Cardiac muscle cell (in vitro differentiated cells and primary cell): ENCODE measurements around the gene PPP4C. TPM values are rescaled to one million over a fixed set of nuclear protein-coding genes. Genes with fewer than 3 reads are reported as not detected.

Experiments
- DNase-seq, 2 donors: peaks; one replicate each; pipeline versions ENCODE4 v3.0.0 to v3.0.0-alpha.2; 2010 to 2017; ENCODE audit warnings: low read depth in 1 of 2, low spot score in 1 of 2
- H3K27ac ChIP-seq: fragments of 200-600 bp; sonication (generic); 2 replicates; pipeline ENCODE4 v1.5.1; 2016
- H3K27me3 ChIP-seq: fragments of 200-600 bp; sonication (generic); 2 replicates; pipeline ENCODE4 v1.6.0; 2016; ENCODE audit warnings: control low read depth
- H3K36me3 ChIP-seq: fragments of 200-600 bp; sonication (generic); 2 replicates; pipeline ENCODE4 v1.5.1; 2016; ENCODE audit warnings: control low read depth
- H3K4me1 ChIP-seq: fragments of 200-600 bp; sonication (generic); 2 replicates; pipeline ENCODE4 v1.8.1; 2017; ENCODE audit warnings: low read depth, mild to moderate bottlenecking, mixed run types
- H3K4me3 ChIP-seq: fragments of 200-600 bp; sonication (generic); 2 replicates; pipeline ENCODE4 v1.5.1; 2016; ENCODE audit warnings: mild to moderate bottlenecking
- H3K9me3 ChIP-seq: fragments of 200-600 bp; sonication (generic); 2 replicates; pipeline ENCODE4 v1.5.1; 2017; ENCODE audit warnings: low read depth, mild to moderate bottlenecking, control low read depth
- polyA plus RNA-seq: library from polyadenylated mRNA; unstranded; fragments of >200 nt; fragmentation: Nextera tagmentation; extraction: Ambion mirVana; gene quantifications from 2 replicates; pipeline ENCODE4 v1.2.1, GENCODE V29; 2016
- total RNA-seq: library from RNA; depleted of rRNA; stranded (reverse); fragments of >200 nt; gene quantifications from 2 replicates; pipeline ENCODE4 v1.2.3, GENCODE V29; 2016
- TF ChIP-seq, protein P1 (sequence below): IDR thresholded peaks from 2 replicates; pipeline ENCODE4 v1.5.1; 2012; ENCODE audit warnings: low read depth, mild to moderate bottlenecking, low read length

PPP4C gene
- total and polyA plus RNA-seq, 2 experiments from 2014 or later, result 94.3 to 217 TPM

GRCh38 chr16:30095166-30096078, 19.6 kb downstream of the PPP4C start:
- peak overlapping the region; percentile 37 for H3K4me3 ChIP-seq
- no peaks in the 10 kb centered on the region for H3K27me3 ChIP-seq
- peak overlapping the region; percentile 81 for H3K27ac ChIP-seq
- no peak for DNase-seq
- H3K4me1 ChIP-seq, result peaks cover 5% of the 10 kb centered on the region
- H3K36me3 ChIP-seq, result no peaks in the 10 kb centered on the region
- TF ChIP-seq, protein P1, sequence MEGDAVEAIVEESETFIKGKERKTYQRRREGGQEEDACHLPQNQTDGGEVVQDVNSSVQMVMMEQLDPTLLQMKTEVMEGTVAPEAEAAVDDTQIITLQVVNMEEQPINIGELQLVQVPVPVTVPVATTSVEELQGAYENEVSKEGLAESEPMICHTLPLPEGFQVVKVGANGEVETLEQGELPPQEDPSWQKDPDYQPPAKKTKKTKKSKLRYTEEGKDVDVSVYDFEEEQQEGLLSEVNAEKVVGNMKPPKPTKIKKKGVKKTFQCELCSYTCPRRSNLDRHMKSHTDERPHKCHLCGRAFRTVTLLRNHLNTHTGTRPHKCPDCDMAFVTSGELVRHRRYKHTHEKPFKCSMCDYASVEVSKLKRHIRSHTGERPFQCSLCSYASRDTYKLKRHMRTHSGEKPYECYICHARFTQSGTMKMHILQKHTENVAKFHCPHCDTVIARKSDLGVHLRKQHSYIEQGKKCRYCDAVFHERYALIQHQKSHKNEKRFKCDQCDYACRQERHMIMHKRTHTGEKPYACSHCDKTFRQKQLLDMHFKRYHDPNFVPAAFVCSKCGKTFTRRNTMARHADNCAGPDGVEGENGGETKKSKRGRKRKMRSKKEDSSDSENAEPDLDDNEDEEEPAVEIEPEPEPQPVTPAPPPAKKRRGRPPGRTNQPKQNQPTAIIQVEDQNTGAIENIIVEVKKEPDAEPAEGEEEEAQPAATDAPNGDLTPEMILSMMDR, result no peak
- no peaks in the 10 kb centered on the region for H3K9me3 ChIP-seq

GRCh38 chr16:30096105-30096861, 20.5 kb downstream of the PPP4C start, which contains the start of gene YPEL3:
TSS of gene YPEL3 (minus strand) at chr16:30096213. CDS start at chr16:30095482, 731 bp downstream.
- Histone ChIP-seq H3K4me3 (peak within 1 kb of the TSS; percentile 37), H3K36me3 (no peaks in the 10 kb centered on the region), H3K4me1 (peaks cover 5% of the 10 kb centered on the region), H3K27me3 (no peaks in the 10 kb centered on the region), H3K27ac (peak within 1 kb of the TSS; percentile 81), H3K9me3 (no peaks in the 10 kb centered on the region)
- peak; percentile 91 to 95 for DNase-seq
- TF ChIP-seq, protein P1, result no peak

DNA sequence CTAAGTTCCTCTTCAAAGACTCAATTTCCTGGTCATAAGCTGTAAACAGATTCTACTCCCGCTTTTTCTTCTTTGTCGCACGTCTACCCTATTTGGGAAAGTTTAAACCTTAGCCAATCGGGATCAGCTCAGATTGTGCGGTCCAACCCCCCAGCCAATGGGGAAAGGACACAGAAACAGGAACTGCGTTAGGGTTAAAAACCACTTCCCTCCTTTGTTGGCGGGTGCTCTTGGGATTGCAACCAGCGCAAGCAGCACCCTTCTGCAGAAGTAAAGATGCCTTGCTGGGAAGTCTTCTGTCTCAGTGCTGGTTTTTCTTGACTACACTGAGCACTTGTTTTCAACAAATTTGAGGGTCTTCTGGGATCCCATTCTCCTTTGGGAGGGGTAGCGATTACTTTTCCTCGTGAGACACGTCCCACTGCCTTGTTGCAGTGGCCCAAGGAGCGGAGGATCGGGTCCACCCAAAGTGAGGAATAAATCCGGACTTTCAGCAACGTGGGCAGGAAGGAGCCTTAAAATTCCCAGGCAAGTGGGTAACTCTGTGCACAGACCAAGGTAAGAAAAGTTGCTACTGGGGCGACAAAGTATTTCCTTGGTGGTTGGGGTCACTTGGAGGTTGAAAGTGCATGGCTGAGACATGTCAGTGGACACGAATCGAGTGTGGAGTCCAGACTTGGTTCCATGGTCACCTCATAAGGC, 21.2 kb downstream of the PPP4C start:
- no peaks in the 10 kb centered on the region for H3K9me3 ChIP-seq
- no peaks in the 10 kb centered on the region for H3K36me3 ChIP-seq
- H3K27ac ChIP-seq, result peak overlapping the region; percentile 61
- no peaks in the 10 kb centered on the region for H3K27me3 ChIP-seq
- H3K4me1 ChIP-seq, result peaks cover 5% of the 10 kb centered on the region
- no peak overlapping the region for H3K4me3 ChIP-seq
- DNase-seq, result no peak
- TF ChIP-seq, protein P1, result no peak

- no peaks in the 10 kb centered on the region for H3K27me3 ChIP-seq
- H3K4me3 ChIP-seq, result no peak overlapping the region
- peaks cover 2% of the 10 kb centered on the region for H3K36me3 ChIP-seq
- no peaks in the 10 kb centered on the region for H3K9me3 ChIP-seq
- H3K27ac ChIP-seq, result no peak overlapping the region
- TF ChIP-seq, protein P1, result no peak
- DNase-seq, result no peak
- H3K4me1 ChIP-seq, result no peaks in the 10 kb centered on the region
Measured at GRCh38 chr16:30104090-30104489, 28.3 kb downstream of the PPP4C start.

- DNase-seq, result no peak
- H3K36me3 ChIP-seq, result peaks cover 2% of the 10 kb centered on the region
- H3K4me1 ChIP-seq, result no peaks in the 10 kb centered on the region
- TF ChIP-seq, protein P1, result no peak
- H3K9me3 ChIP-seq, result no peaks in the 10 kb centered on the region
- H3K27ac ChIP-seq, result no peak overlapping the region
- H3K27me3 ChIP-seq, result no peaks in the 10 kb centered on the region
- no peak overlapping the region for H3K4me3 ChIP-seq
Measured at GRCh38 chr16:30104492-30104891, 28.7 kb downstream of the PPP4C start.
